Spleen (tissue), 13 donors: ENCODE results near the gene SLC49A4. TPM values are rescaled to one million over a fixed set of nuclear protein-coding genes. Genes with fewer than 3 reads are reported as not detected.
"Not testable (repeated sequence)": the region's sequence is repeated elsewhere in the genome, so short reads cannot be mapped to it uniquely, and the experiment has no call there.

Experiments used
- DNase-seq: peaks from one replicate; pipeline ENCODE4 v3.0.0-alpha.2; 2020
- H3K27ac ChIP-seq, 8 donors: fragments of 200-600 bp; sonication (generic) in 7 of 8; 1 replicate in 4 of 8; 2 replicates in 4 of 8; pipeline versions ENCODE4 v1.5.0 to v1.8.0; 2016 to 2021; ENCODE audit warnings: inconsistent platforms in 4 of 8, mild to moderate bottlenecking in 4 of 8, moderate library complexity in 1 of 8
- H3K27me3 ChIP-seq, 7 donors: fragments of 200-600 bp; sonication (generic) in 6 of 7; replicated peaks in 1 of 7; 1 replicate in 4 of 7; 2 replicates in 3 of 7; pipeline versions ENCODE4 v1.5.0 to v1.8.0; 2016 to 2021; ENCODE audit warnings: inconsistent platforms in 3 of 7, mild to moderate bottlenecking in 1 of 7
- H3K36me3 ChIP-seq, 6 donors: fragments of 200-600 bp; sonication (generic) in 5 of 6; 1 replicate in 4 of 6; 2 replicates in 2 of 6; pipeline versions ENCODE4 v1.5.0 to v1.8.0; 2016 to 2021; ENCODE audit warnings: inconsistent platforms in 2 of 6
- H3K4me1 ChIP-seq, 6 donors: fragments of 200-600 bp; sonication (generic) in 5 of 6; 1 replicate in 3 of 6; 2 replicates in 3 of 6; pipeline versions ENCODE4 v1.5.0 to v1.8.0; 2016 to 2021; ENCODE audit warnings: inconsistent platforms in 3 of 6
- H3K4me3 ChIP-seq, 8 donors: fragments of 200-600 bp; sonication (generic) in 7 of 8; 1 replicate in 4 of 8; 2 replicates in 4 of 8; pipeline versions ENCODE4 v1.5.0 to v1.8.0; 2016 to 2021; ENCODE audit warnings: inconsistent platforms in 4 of 8, mild to moderate bottlenecking in 4 of 8, moderate library complexity in 2 of 8
- H3K9me3 ChIP-seq, 8 donors: fragments of 200-600 bp; sonication (generic) in 7 of 8; 1 replicate in 4 of 8; 2 replicates in 4 of 8; pipeline versions ENCODE4 v1.5.0 to v1.8.0; 2016 to 2021; ENCODE audit warnings: inconsistent platforms in 4 of 8
- CTCF ChIP-seq, 11 experiments: fragments of 200-600 bp in 7 of 11; fragments of 450-650 bp in 4 of 11; sonication (generic) in 4 of 11; IDR thresholded peaks in 8 of 11; conservative IDR thresholded peaks in 3 of 11; 1 replicate in 7 of 11; 2 replicates in 4 of 11; pipeline versions ENCODE4 v1.4.0 to v1.8.0; 2016 to 2021; ENCODE audit warnings: antibody characterized with exemption in 11 of 11, inconsistent platforms in 4 of 11, mild to moderate bottlenecking in 1 of 11
- POLR2A ChIP-seq, 3 donors: fragments of 450-650 bp; IDR thresholded peaks; one replicate each; pipeline ENCODE4 v1.5.1; 2017; ENCODE audit warnings: antibody characterized with exemption in 3 of 3, mild to moderate bottlenecking in 1 of 3
- POLR2AphosphoS5 ChIP-seq, 3 donors: sonication (generic); formaldehyde crosslinking; IDR thresholded peaks; one replicate each; pipeline ENCODE4 v1.5.1; 2017; ENCODE audit warnings: antibody characterized with exemption in 3 of 3
- WGBS, 5 donors: extraction: QIAGEN DNeasy Blood & Tissue Kit in 3 of 5; methylation state at CpG; one replicate each; pipeline versions ENCODE4 v1.1.5 to v1.1.7; 2013 to 2018; 5-methylcytosine and 5-hydroxymethylcytosine counted together
- intact Hi-C: fragments of 100-400 bp; cut with DNase I; formaldehyde crosslinking; loops from one replicate; pipeline ENCODE4 v1.15.0; 2023; ENCODE audit warnings: low total_unique reads
- long read RNA-seq, 2 donors: transcript quantifications; one replicate each; lab custom pipeline, GENCODE V29; 2026
- polyA plus RNA-seq, 3 donors: library from polyadenylated mRNA; stranded (reverse); fragments of 200-250 nt; gene quantifications; one replicate each; pipeline ENCODE4 v1.2.1, GENCODE V29; 2013
- total RNA-seq, 7 donors: library from RNA; depleted of rRNA in 3 of 7; stranded (reverse); fragments of >200 nt in 3 of 7; fragmentation: NEBNext Ultra II Directional in 4 of 7; extraction: Animal tissue kit (Norgen Biotek cat#: 25700) in 4 of 7; gene quantifications; one replicate each; pipeline versions ENCODE4 v1.1.0 to v1.2.1, GENCODE V29; 2016 to 2021
- donor health status: healthy with polysubstance abuse.
- donor health status: DM: no; HTN: no; CAD: no; lungs with moderate emphysema.
- donor health status: DM: no; HTN: no; CAD: no.
- donor health status: Bipolar disorder and iron deficiency.
- donor health status: healthy.
- donor health status: DM: no; HTN: no; CAD: no.
- donor health status: DM: yes; HTN: yes; CAD: no.

SLC49A4 gene
- total RNA-seq (10 to 100 TPM; 10.2 to 31.8 (median 16.7) TPM), polyA plus RNA-seq (1 to 10 TPM; 1.3 to 1.5 (median 1.4) TPM)
- long read RNA-seq, donor 1, partial matches to known transcripts = 0 of 2 reads
- long read RNA-seq, donor 1, other reads (novel, unspliced or antisense) = 0 of 2 reads
- long read RNA-seq, donor 2, transcript DIRC2-201 (9 exons, 3,596 nt) = major isoform, 6 of 6 reads
- long read RNA-seq, donor 2, partial matches to known transcripts = 0 of 6 reads
- long read RNA-seq, donor 2, other reads (novel, unspliced or antisense) = 0 of 6 reads

- Histone ChIP-seq H3K27me3 (no peaks in the 10 kb centered on the region), H3K27ac (peak within 1 kb of the TSS; percentile 89 to 100 (median 96)), H3K4me1 (peaks cover 12 to 79% (median 48%) of the 10 kb centered on the region in 6 donors), H3K9me3 (no peaks in the 10 kb centered on the region), H3K36me3 (no peaks in the 10 kb centered on the region), H3K4me3 (peak within 1 kb of the TSS; percentile 67 to 78 (median 76))
- peak in 1 of 11 experiments; percentile 21 for TF ChIP-seq CTCF (IDR thresholded peaks at IDR 0.05 in 8 of 11, conservative IDR thresholded peaks at IDR 0.05 in 3 of 11)
- TF ChIP-seq POLR2AphosphoS5 (IDR thresholded peaks at IDR 0.05) = peak; percentile 91 to 96 (median 92)
- TF ChIP-seq POLR2A (IDR thresholded peaks at IDR 0.05) = peak; percentile 36 to 87 (median 56)
- DNase-seq = peak; percentile 95
- intact Hi-C loops = no loop called here
- whole genome bisulfite sequencing, 5 donors = 1 to 4% (median 1%) methylated on average over 30 to 84 of the region's 84 CpGs
These were observed at the start of gene SLC49A4 for GRCh38 chr3:122794779-122795673. TSS of gene SLC49A4 (plus strand) at chr3:122795069. CDS start at chr3:122795193, 124 bp downstream.

GRCh38 chr3:122745369-122746021 is 49.4 kb upstream of the SLC49A4 start:
- 92 to 97% (median 95%) methylated on average over 4 of the region's 4 CpGs for WGBS, 5 donors

GRCh38 chr3:122747295-122747694 is 47.6 kb upstream of the SLC49A4 start:
- H3K9me3 ChIP-seq, H3K4me1 ChIP-seq, H3K4me3 ChIP-seq, H3K27ac ChIP-seq, intact Hi-C loops, DNase-seq, H3K27me3 ChIP-seq: not testable (repeated sequence)
- peaks cover 0 to 82% (median 12%) of the 10 kb centered on the region in 6 donors for H3K36me3 ChIP-seq
- 94 to 100% (median 97%) methylated on average over 8 to 30 of the region's 35 CpGs; no CpG with 5 or more reads in 1 of the 5 donors for WGBS, 5 donors

More at GRCh38 chr3:122745369-122746021, 49.4 kb upstream of the SLC49A4 start:
- intact Hi-C loops = no loop called here
- TF ChIP-seq POLR2AphosphoS5 (IDR thresholded peaks at IDR 0.05) = no peak
- no peak for TF ChIP-seq POLR2A (IDR thresholded peaks at IDR 0.05)
- no peak for TF ChIP-seq CTCF (IDR thresholded peaks at IDR 0.05 in 8 of 11, conservative IDR thresholded peaks at IDR 0.05 in 3 of 11)
- H3K27ac ChIP-seq = no peak overlapping the region
- no peaks in the 10 kb centered on the region for H3K4me1 ChIP-seq
- H3K36me3 ChIP-seq = peaks cover 0 to 82% (median 12%) of the 10 kb centered on the region in 6 donors
- peaks cover 0 to 9% (median 0%) of the 10 kb centered on the region in 8 donors for H3K9me3 ChIP-seq
- H3K27me3 ChIP-seq = no peaks in the 10 kb centered on the region
- H3K4me3 ChIP-seq = no peak overlapping the region
- DNase-seq = no peak

- no peaks in the 10 kb centered on the region for H3K27me3 ChIP-seq
- peak overlapping the region in 2 of 8 donors; percentile 5 to 24 for H3K27ac ChIP-seq
- H3K4me3 ChIP-seq = no peak overlapping the region
- TF ChIP-seq POLR2A (IDR thresholded peaks at IDR 0.05) (no peak), CTCF (IDR thresholded peaks at IDR 0.05 in 8 of 11, conservative IDR thresholded peaks at IDR 0.05 in 3 of 11) (no peak), POLR2AphosphoS5 (IDR thresholded peaks at IDR 0.05) (no peak)
- H3K4me1 ChIP-seq = no peaks in the 10 kb centered on the region
- WGBS, 5 donors = 78 to 90% (median 88%) methylated on average over 1 of the region's 1 CpG
- no peaks in the 10 kb centered on the region for H3K9me3 ChIP-seq
- H3K36me3 ChIP-seq = peaks cover 0 to 82% (median 14%) of the 10 kb centered on the region in 6 donors
- intact Hi-C loops = no loop called here
- no peak for DNase-seq
These were observed 46.5 kb upstream of the SLC49A4 start for GRCh38 chr3:122748347-122748746.
